Mucosa of stomach (tissue), 1 donor: ENCODE results near the gene RDH13.
"Not testable (repeated sequence)": the region's sequence is repeated elsewhere in the genome, so short reads cannot be mapped to it uniquely, and the experiment has no call there.

ENCODE experiments used
- H3K27me3 ChIP-seq: one replicate; pipeline ENCODE4 v1.7.0; 2013; ENCODE audit warnings: mild to moderate bottlenecking, low read length; ENCODE audit not compliant: control insufficient read depth, insufficient read depth
- H3K36me3 ChIP-seq: one replicate; pipeline ENCODE4 v1.7.0; 2013; ENCODE audit warnings: low read length; ENCODE audit not compliant: control insufficient read depth, insufficient read depth
- H3K4me1 ChIP-seq: one replicate; pipeline ENCODE4 v1.7.0; 2013; ENCODE audit warnings: mild to moderate bottlenecking, low read length; ENCODE audit not compliant: control insufficient read depth, insufficient read depth
- H3K4me3 ChIP-seq: one replicate; pipeline ENCODE4 v1.7.0; 2013; ENCODE audit warnings: low read length
- H3K9ac ChIP-seq: one replicate; pipeline ENCODE4 v1.7.0; 2013; ENCODE audit warnings: mild to moderate bottlenecking, low read length, moderate library complexity
- H3K9me3 ChIP-seq: one replicate; pipeline ENCODE4 v1.7.0; 2013; ENCODE audit warnings: mild to moderate bottlenecking, low read length, moderate library complexity; ENCODE audit not compliant: control insufficient read depth
- donor health status: Pancreatic carcinoma.

Gene RDH13, protein sequence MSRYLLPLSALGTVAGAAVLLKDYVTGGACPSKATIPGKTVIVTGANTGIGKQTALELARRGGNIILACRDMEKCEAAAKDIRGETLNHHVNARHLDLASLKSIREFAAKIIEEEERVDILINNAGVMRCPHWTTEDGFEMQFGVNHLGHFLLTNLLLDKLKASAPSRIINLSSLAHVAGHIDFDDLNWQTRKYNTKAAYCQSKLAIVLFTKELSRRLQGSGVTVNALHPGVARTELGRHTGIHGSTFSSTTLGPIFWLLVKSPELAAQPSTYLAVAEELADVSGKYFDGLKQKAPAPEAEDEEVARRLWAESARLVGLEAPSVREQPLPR

DNA sequence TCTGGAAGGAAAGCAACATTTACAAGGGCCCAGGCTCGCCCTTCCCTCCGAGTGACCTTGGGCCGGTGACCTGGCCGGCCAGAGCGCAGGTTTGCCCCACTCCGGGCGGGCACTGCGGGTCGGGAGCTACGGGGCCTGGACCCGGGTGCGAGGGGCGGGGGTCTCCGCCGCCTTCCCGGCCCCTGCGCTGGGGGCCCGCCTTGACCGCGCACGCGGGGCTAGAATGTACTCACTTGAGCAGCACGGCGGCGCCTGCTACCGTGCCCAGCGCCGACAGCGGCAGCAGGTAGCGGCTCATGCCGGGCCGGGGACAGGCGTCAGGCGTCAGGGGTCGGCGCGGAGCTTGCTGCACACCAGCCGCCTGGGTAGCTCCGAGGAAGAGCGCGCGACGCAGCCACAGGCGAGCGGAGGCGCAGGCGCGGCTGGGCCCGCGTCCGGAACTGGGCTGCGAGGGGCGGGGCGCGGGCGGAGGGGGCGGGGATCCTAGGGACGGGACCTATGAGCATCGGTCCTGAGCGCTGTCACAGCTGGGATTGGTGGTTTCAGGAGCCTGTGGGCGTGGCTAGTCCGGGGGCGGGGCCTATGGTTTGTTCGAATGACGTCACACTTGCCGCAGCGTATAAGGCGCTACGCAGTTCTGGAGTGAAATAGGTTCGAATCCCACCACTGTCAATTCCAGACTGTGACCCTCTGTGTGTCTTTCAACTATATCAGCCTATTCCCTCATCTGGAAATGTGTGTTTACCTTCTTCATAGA lies at the start of gene RDH13:
TSS of gene RDH13 (minus strand) at position 414 of the 757 bp plus-strand sequence. CDS start at position 298, 116 bp downstream.
- peak within 1 kb of the TSS; percentile 19 for H3K4me3 ChIP-seq
- no peaks in the 10 kb centered on the region for H3K27me3 ChIP-seq
- no peaks in the 10 kb centered on the region for H3K9me3 ChIP-seq
- H3K36me3 ChIP-seq: peaks cover 7% of the 10 kb centered on the region
- H3K9ac ChIP-seq: peak within 1 kb of the TSS; percentile 71
- peaks cover 11% of the 10 kb centered on the region for H3K4me1 ChIP-seq

DNA sequence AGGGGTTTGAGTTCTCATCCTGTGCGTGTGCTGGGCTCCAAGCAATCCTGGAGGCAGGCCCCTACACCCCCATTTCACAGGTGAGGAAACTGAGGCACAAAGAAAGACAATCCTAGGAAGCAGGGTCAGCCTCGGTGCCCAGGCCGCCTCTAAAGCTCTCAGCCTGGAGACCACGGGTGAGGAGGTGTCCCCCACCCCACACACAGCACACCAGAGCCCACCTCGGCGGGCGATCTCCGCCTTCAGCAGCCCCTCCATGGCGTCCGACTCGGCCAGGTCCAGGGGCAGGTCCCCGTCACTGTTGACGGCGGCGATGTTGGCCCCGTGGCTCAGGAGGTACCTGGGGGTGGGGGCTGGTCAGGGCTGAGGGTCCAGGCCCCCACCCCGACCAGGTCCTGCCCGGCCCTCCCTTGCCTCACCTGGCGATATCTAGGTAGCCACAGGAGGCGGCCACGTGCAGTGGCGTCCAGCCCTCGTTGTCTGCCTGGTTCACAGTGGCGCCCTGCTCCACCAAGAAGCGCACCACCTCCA lies 49.4 kb upstream of the RDH13 start:
- peak overlapping the region; percentile 33 for H3K9ac ChIP-seq
- H3K4me3 ChIP-seq: no peak overlapping the region
- no peaks in the 10 kb centered on the region for H3K27me3 ChIP-seq
- no peaks in the 10 kb centered on the region for H3K36me3 ChIP-seq
- peaks cover 37% of the 10 kb centered on the region for H3K4me1 ChIP-seq
- H3K9me3 ChIP-seq: no peaks in the 10 kb centered on the region

DNA sequence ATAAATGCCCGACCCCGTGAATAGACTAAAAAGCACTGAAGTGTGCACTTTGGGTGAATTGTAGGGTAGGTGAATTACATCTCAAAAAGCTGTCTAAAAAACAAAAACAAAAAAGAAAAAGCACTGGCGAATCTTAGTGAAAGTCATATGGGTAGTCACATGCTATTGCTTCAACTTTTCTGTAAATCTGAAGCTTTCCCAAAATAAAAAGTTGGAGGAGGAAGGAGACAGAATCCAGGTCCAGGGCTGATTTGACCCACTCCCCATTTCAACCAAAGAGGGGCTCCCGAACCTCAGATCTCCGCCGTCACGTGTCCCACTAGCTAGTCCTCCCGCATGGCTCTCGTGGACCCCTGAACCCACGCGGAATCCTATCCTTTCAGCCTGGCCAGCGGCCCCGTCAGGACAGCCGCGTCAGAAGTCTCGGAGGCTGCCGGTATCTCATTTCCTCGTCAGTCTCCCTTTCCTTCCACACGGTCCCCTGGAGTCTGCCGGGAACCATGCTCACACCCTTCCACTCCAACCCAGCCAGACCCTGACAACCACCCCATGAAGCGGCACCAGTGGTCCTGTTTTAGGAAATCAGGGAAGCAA lies 48.4 kb upstream of the RDH13 start:
- no peak overlapping the region for H3K9ac ChIP-seq
- peaks cover 36% of the 10 kb centered on the region for H3K4me1 ChIP-seq
- H3K4me3 ChIP-seq: no peak overlapping the region
- H3K27me3 ChIP-seq: no peaks in the 10 kb centered on the region
- no peaks in the 10 kb centered on the region for H3K9me3 ChIP-seq
- no peaks in the 10 kb centered on the region for H3K36me3 ChIP-seq

DNA sequence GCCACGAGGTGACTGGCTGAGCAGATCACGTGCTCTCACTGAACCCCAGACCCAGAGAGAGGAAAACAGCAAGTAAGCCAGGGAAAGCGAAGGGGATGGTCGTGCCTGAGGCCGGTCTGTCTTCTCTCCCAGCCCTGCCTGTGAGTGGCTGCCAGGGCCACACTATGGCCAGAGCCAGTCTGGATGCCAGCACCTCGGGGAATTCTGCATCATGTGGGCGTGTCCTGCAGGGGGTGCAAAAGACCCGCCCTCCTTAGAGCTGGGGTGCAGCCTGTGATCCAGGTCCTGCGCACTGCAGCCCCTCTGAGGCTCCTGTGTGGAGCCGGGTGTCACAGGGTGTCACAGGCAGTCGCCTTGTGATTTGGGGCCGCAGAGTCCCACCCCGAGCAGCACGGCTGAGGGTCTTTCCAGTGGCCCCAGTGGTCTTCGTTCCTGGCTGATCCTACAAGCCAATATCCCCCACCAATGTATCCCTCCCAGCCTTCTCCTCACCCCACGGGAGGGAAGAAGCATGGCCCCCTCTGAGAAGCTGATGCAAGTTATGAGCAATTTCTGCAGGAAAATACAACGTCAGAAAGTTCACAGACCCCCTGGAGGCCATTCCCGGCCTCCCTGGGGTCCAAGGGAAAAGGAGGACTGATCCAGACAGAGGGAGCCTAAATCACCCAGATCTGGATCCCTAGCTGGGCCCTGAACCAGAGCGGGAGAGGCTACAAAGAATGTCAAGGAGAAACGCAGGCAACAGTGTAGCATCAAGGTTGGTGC lies 46.8 kb upstream of the RDH13 start:
- Histone ChIP-seq H3K36me3 (no peaks in the 10 kb centered on the region), H3K9me3 (no peaks in the 10 kb centered on the region), H3K27me3 (no peaks in the 10 kb centered on the region), H3K4me1 (peaks cover 22% of the 10 kb centered on the region), H3K4me3 (no peak overlapping the region), H3K9ac (no peak overlapping the region)

DNA sequence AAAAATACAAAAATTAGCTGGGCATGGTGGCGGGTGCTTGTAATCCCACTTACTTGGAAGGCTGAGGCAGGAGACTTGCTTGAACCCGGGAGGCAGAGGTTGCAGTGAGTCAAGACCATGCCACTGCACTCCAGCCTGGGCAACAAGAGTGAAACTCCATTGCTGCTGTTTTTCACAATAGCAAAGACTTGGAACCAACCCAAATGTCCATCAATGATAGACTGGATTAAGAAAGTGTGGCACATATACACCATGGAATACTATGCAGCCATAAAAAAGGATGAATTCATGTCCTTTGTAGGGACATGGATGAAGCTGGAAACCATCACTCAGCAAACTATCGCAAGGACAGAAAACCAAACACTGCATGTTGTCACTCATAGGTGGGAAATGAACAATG lies 44.3 kb upstream of the RDH13 start:
- H3K27me3 ChIP-seq, H3K36me3 ChIP-seq, H3K4me3 ChIP-seq, H3K4me1 ChIP-seq, H3K9ac ChIP-seq, H3K9me3 ChIP-seq: not testable (repeated sequence)

DNA sequence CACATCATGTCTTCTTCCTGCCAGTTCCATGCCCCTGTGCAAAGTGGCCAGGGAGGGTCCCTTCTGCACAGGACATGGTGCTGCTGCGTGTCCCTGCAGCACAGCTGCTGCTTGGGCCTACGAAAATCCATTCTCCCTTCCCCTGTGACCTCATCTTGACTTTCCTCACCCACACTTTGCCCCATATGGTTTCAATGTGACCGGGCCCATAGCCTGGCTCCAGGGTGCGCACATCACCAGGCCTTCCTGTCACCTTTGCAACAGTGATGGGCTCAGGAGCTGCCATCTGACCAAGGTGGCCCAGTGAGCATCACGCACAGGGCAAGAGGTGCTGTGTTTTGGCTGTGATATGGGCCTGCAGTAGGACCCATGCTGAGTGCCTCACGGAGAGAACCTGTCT lies 43.6 kb upstream of the RDH13 start:
- Histone ChIP-seq H3K9me3 (no peaks in the 10 kb centered on the region), H3K4me1 (no peaks in the 10 kb centered on the region), H3K9ac (no peak overlapping the region), H3K4me3 (no peak overlapping the region), H3K27me3 (no peaks in the 10 kb centered on the region), H3K36me3 (no peaks in the 10 kb centered on the region)

DNA sequence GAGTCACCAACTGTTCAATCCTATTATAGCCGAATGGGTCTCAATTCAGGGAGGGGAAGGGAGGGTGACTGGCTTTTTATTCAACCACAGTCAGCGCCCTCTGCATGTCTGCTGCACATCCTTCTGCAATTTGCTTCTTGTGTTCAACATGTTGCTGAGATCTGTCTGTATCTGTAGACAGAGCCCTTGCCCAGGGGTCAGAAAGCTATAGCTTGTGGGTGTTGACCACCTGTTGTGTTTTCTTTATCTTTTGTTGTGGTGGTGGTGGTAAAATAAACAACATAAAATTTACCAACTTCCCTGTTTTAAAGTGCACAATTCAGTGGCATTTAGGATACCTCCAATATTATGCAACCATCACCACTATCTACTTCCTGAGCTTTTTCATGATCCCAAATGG lies 42.3 kb upstream of the RDH13 start:
- no peak overlapping the region for H3K9ac ChIP-seq
- no peaks in the 10 kb centered on the region for H3K27me3 ChIP-seq
- no peaks in the 10 kb centered on the region for H3K36me3 ChIP-seq
- H3K4me1 ChIP-seq: no peaks in the 10 kb centered on the region
- H3K9me3 ChIP-seq: no peaks in the 10 kb centered on the region
- H3K4me3 ChIP-seq: no peak overlapping the region

DNA sequence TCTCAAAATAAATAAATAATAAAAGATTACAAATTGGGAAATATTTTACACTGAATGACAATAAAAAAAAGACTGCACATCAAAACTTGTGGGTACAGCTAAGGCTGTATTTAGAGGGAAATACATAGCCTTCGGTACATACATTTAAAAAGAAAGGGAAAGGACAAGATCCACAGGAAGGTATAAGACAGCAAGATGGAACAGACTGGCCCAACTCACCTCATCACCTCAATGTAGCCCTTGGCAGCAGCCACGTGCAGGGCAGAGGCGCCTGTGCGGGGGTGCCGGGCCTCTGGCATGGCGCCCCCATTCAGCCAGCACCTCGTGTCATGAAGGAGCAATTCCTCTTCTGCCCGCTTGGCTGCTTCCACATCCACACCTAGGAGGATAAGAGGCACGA lies 40.2 kb upstream of the RDH13 start:
- Histone ChIP-seq H3K9ac (no peak overlapping the region), H3K27me3 (no peaks in the 10 kb centered on the region), H3K4me1 (no peaks in the 10 kb centered on the region), H3K4me3 (no peak overlapping the region), H3K36me3 (peaks cover 12% of the 10 kb centered on the region), H3K9me3 (no peaks in the 10 kb centered on the region)

DNA sequence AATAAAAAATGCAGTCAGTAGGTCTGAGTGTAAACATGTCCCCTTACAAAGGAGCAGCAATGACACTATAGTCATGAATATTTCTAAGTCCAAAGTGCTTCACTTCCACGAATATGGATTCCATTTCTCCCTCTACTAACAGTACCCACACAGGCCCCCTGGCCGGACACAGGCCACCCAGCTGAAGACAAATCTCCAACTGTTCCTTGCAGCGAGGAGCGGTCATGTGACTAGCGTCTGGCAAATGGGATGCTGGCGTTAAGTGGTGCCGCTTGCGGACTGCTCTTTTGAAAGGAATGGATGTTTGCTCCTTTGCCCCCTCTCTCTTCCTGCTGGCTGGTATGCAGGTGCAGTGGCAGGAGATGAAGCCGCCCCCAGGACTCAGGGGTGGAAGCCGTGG lies 38.3 kb upstream of the RDH13 start:
- Histone ChIP-seq H3K36me3 (peaks cover 12% of the 10 kb centered on the region), H3K4me3 (no peak overlapping the region), H3K4me1 (no peaks in the 10 kb centered on the region), H3K9me3 (no peaks in the 10 kb centered on the region), H3K9ac (no peak overlapping the region), H3K27me3 (no peaks in the 10 kb centered on the region)

DNA sequence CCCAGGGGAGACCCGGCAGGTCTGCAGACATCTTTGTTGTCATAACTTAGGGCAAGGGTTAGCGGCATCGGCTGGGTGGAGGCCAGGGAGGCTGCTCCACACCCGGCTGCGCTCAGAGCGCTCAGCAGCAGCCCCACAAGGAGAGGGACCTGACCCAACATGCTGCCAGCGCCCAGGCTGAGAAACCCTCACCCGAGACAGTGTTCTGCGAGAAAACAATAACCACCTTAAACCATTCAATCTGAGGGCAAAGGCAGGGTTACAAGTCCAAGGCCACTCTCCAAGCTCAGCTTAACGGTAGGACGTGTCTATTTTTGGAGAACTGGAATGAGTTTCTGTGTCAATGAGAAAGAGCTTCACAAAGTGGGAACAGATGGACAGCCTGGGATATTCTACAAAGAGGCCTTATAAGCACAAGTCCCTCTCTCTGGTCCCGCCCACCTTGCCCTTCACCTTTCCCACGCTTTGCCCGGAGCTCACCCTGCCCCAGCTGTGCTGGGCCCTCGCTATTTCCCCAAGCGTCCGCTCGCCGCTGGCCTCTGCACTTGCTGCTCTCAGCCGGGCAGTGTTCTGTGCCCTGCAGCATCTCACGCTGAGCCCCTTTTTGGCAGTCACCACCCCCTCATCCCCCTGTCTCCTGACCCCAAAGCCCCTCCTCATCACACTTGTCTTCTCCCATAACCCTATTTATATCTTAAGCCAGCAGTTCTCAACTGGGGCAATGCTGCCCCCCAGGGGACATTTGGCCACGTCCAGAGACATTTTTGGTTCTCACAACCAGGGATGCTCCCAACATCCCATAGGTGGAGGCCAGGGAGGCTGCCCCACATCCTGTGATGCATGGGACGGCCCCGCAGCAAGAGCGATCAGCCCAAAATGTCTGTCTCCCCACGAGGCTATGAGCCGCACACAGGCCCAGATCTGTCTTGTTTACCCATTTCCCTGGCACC lies 36.9 kb upstream of the RDH13 start:
- no peaks in the 10 kb centered on the region for H3K4me1 ChIP-seq
- no peaks in the 10 kb centered on the region for H3K27me3 ChIP-seq
- H3K9ac ChIP-seq: no peak overlapping the region
- peaks cover 12% of the 10 kb centered on the region for H3K36me3 ChIP-seq
- H3K4me3 ChIP-seq: no peak overlapping the region
- no peaks in the 10 kb centered on the region for H3K9me3 ChIP-seq
